CD4-positive, alpha-beta T cell (primary cell): ENCODE results near the gene SRC. TPM values are rescaled to one million over a fixed set of nuclear protein-coding genes. Genes with fewer than 3 reads are reported as not detected.

Experiments
- ATAC-seq: fragments of 200-7000 bp; cut with Tn5 transposase; one replicate; pipeline ENCODE4 v1.10.0; 2022; ENCODE audit warnings: mild to moderate bottlenecking; ENCODE audit not compliant: poor library complexity
- CTCF ChIA-PET: fragments of 350-600 bp; sonication (Branson Sonifier 250); formaldehyde crosslinking; loops from one replicate; lab custom pipeline; 2021; ENCODE audit warnings: antibody characterized with exemption, inconsistent platforms; lab: Charles Lee
- POLR2A ChIA-PET: fragments of 350-600 bp; sonication (Branson Sonifier 250); formaldehyde crosslinking; loops from one replicate; lab custom pipeline; 2021; ENCODE audit warnings: antibody characterized with exemption, inconsistent platforms; lab: Charles Lee
- DNase-seq, 14 experiments: peaks; one replicate each; pipeline ENCODE4 v3.0.0-alpha.2; 2013 to 2020; ENCODE audit warnings: mixed read lengths in 2 of 14
- H3K27ac ChIP-seq, 2 donors: one replicate each; pipeline versions ENCODE4 v1.5.1 to v1.7.0; 2013; ENCODE audit warnings: low read length in 2 of 2, low read depth in 1 of 2, mild to moderate bottlenecking in 1 of 2
- H3K27me3 ChIP-seq, 2 experiments: 1 replicate in 1 of 2; 2 replicates in 1 of 2; pipeline versions ENCODE4 v1.6.1 to v1.7.0; 2013; ENCODE audit warnings: low read length in 2 of 2, control low read depth in 1 of 2, mild to moderate bottlenecking in 1 of 2, moderate library complexity in 1 of 2; ENCODE audit not compliant: insufficient read depth in 2 of 2, control insufficient read depth in 1 of 2
- H3K36me3 ChIP-seq: one replicate; pipeline ENCODE4 v1.6.1; 2013; ENCODE audit warnings: low read length, control low read depth; ENCODE audit not compliant: insufficient read depth
- H3K4me1 ChIP-seq: one replicate; pipeline ENCODE4 v1.6.1; 2013; ENCODE audit warnings: low read length, control low read depth; ENCODE audit not compliant: insufficient read depth
- H3K4me3 ChIP-seq: one replicate; pipeline ENCODE4 v1.5.1; 2013; ENCODE audit warnings: mild to moderate bottlenecking, low read length, moderate library complexity
- H3K9me3 ChIP-seq, 2 experiments: 1 replicate in 1 of 2; 2 replicates in 1 of 2; pipeline versions ENCODE4 v1.6.1 to v1.7.0; 2013; ENCODE audit warnings: low read length in 2 of 2, mild to moderate bottlenecking in 2 of 2, control low read depth in 1 of 2, moderate library complexity in 1 of 2; ENCODE audit not compliant: control insufficient read depth in 1 of 2, insufficient read depth in 1 of 2
- H3K27ac Mint-ChIP-seq: one replicate; pipeline ENCODE4 v1.8.0; 2020; ENCODE audit warnings: mixed read lengths
- H3K27me3 Mint-ChIP-seq: one replicate; pipeline ENCODE4 v1.8.0; 2021; ENCODE audit warnings: mixed read lengths
- H3K36me3 Mint-ChIP-seq: one replicate; pipeline ENCODE4 v1.8.0; 2021; ENCODE audit warnings: low read depth, mixed read lengths
- H3K4me1 Mint-ChIP-seq: one replicate; pipeline ENCODE4 v1.8.0; 2021; ENCODE audit warnings: low read depth, mixed read lengths
- H3K4me3 Mint-ChIP-seq: one replicate; pipeline ENCODE4 v1.8.0; 2020; ENCODE audit warnings: mild to moderate bottlenecking, mixed read lengths
- H3K9me3 Mint-ChIP-seq: one replicate; pipeline ENCODE4 v1.8.0; 2020; ENCODE audit warnings: mixed read lengths
- intact Hi-C, 2 experiments: fragments of 100-400 bp; cut with DNase I in 1 of 2; cut with micrococcal nuclease in 1 of 2; formaldehyde crosslinking; loops; one replicate each; pipeline versions ENCODE4 v1.15.1 to v1.9.0; 2023 to 2025; cut with DNase I, micrococcal nuclease
- total RNA-seq, 174 experiments: library from RNA in 2 of 174; stranded (reverse) in 2 of 174; gene quantifications; one replicate each; pipeline ENCODE4 v1.2.3 and lab custom pipeline; 2021 to 2026
- TF ChIP-seq, protein P1 (sequence below): fragments of 200-600 bp; IDR thresholded peaks from one replicate; pipeline ENCODE4 v1.8.0; 2022; ENCODE audit warnings: antibody characterized with exemption, mild to moderate bottlenecking

SRC gene
- total RNA-seq, 2 experiments from 2014 or later, result 2.5 to 3.1 TPM

GRCh38 chr20:37432606-37433005, 86.7 kb downstream of the SRC start:
- no peak overlapping the region for H3K27ac ChIP-seq
- ChIA-PET POLR2A (no interaction called here), CTCF (no interaction called here)
- TF ChIP-seq, protein P1, sequence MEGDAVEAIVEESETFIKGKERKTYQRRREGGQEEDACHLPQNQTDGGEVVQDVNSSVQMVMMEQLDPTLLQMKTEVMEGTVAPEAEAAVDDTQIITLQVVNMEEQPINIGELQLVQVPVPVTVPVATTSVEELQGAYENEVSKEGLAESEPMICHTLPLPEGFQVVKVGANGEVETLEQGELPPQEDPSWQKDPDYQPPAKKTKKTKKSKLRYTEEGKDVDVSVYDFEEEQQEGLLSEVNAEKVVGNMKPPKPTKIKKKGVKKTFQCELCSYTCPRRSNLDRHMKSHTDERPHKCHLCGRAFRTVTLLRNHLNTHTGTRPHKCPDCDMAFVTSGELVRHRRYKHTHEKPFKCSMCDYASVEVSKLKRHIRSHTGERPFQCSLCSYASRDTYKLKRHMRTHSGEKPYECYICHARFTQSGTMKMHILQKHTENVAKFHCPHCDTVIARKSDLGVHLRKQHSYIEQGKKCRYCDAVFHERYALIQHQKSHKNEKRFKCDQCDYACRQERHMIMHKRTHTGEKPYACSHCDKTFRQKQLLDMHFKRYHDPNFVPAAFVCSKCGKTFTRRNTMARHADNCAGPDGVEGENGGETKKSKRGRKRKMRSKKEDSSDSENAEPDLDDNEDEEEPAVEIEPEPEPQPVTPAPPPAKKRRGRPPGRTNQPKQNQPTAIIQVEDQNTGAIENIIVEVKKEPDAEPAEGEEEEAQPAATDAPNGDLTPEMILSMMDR, result no peak
- no peak for DNase-seq
- no peaks in the 10 kb centered on the region for H3K9me3 ChIP-seq
- Mint-ChIP-seq H3K4me1 (no peaks in the 10 kb centered on the region), H3K4me3 (no peak overlapping the region), H3K27me3 (peaks cover 5% of the 10 kb centered on the region), H3K36me3 (no peaks in the 10 kb centered on the region), H3K27ac (no peak overlapping the region), H3K9me3 (no peaks in the 10 kb centered on the region)
- H3K4me3 ChIP-seq, result no peak overlapping the region
- intact Hi-C loops, result no loop called here
- H3K4me1 ChIP-seq, result no peaks in the 10 kb centered on the region
- H3K27me3 ChIP-seq, result peaks cover 0 to 2% of the 10 kb centered on the region in 2 experiments
- H3K36me3 ChIP-seq, result no peaks in the 10 kb centered on the region
- ATAC-seq, result no peak

- H3K36me3 Mint-ChIP-seq, result no peaks in the 10 kb centered on the region
- H3K4me1 Mint-ChIP-seq, result no peaks in the 10 kb centered on the region
- Histone ChIP-seq H3K27me3 (peaks cover 0 to 2% of the 10 kb centered on the region in 2 experiments), H3K9me3 (peaks cover 0 to 6% of the 10 kb centered on the region in 2 experiments), H3K27ac (no peak overlapping the region), H3K4me3 (no peak overlapping the region), H3K36me3 (no peaks in the 10 kb centered on the region), H3K4me1 (no peaks in the 10 kb centered on the region)
- no peaks in the 10 kb centered on the region for H3K9me3 Mint-ChIP-seq
- H3K4me3 Mint-ChIP-seq, result no peak overlapping the region
- intact Hi-C loops, result no loop called here
- no peak for DNase-seq
- no peak overlapping the region for H3K27ac Mint-ChIP-seq
- peaks cover 5% of the 10 kb centered on the region for H3K27me3 Mint-ChIP-seq
- TF ChIP-seq, protein P1, result no peak
- POLR2A ChIA-PET, result no interaction called here
- ATAC-seq, result no peak
- CTCF ChIA-PET, result no interaction called here
These were observed 89.7 kb downstream of the SRC start for GRCh38 chr20:37435607-37436006.

GRCh38 chr20:37436527-37437186, 90.7 kb downstream of the SRC start:
- no peaks in the 10 kb centered on the region for H3K36me3 ChIP-seq

More at GRCh38 chr20:37436527-37437186, 90.7 kb downstream of the SRC start:
- no peaks in the 10 kb centered on the region for H3K36me3 Mint-ChIP-seq
- Histone ChIP-seq H3K4me1 (no peaks in the 10 kb centered on the region), H3K27me3 (no peaks in the 10 kb centered on the region), H3K9me3 (peaks cover 0 to 6% of the 10 kb centered on the region in 2 experiments), H3K27ac (no peak overlapping the region), H3K4me3 (no peak overlapping the region)
- no peak for DNase-seq
- H3K27ac Mint-ChIP-seq, result no peak overlapping the region
- ATAC-seq, result no peak
- no peak overlapping the region for H3K4me3 Mint-ChIP-seq
- no peaks in the 10 kb centered on the region for H3K9me3 Mint-ChIP-seq
- TF ChIP-seq, protein P1, result no peak
- peaks cover 5% of the 10 kb centered on the region for H3K27me3 Mint-ChIP-seq
- intact Hi-C loops, result no loop called here
- no peaks in the 10 kb centered on the region for H3K4me1 Mint-ChIP-seq
- POLR2A ChIA-PET, result no interaction called here
- CTCF ChIA-PET, result no interaction called here
